Caki2 (cell line): ENCODE data around the gene WNT4. TPM values are rescaled to one million over a fixed set of nuclear protein-coding genes. Genes with fewer than 3 reads are reported as not detected.
"Not testable (repeated sequence)": the region's sequence is repeated elsewhere in the genome, so short reads cannot be mapped to it uniquely, and the experiment has no call there.

ENCODE experiments used
- DNase-seq: peaks from one replicate; pipeline ENCODE4 v3.0.0-alpha.2; 2015; ENCODE audit warnings: low read depth
- in situ Hi-C: cut with HindIII; loops from 2 replicates; pipeline ENCODE4 v1.10.0; 2016; ENCODE audit warnings: low sequenced_read_pairs, low pct_unique_long_range_greater_than_20kb, mixed read lengths
- total RNA-seq: library from RNA; depleted of rRNA; stranded (reverse); fragments of >200 nt; shearing (Covaris generic); gene quantifications from 2 replicates; pipeline ENCODE4 v1.2.3, GENCODE V29; 2014; ENCODE audit warnings: low replicate concordance; rRNA removed

WNT4 gene
- total RNA-seq, 1 experiment from 2014 or later, result 0.20 TPM

DNA sequence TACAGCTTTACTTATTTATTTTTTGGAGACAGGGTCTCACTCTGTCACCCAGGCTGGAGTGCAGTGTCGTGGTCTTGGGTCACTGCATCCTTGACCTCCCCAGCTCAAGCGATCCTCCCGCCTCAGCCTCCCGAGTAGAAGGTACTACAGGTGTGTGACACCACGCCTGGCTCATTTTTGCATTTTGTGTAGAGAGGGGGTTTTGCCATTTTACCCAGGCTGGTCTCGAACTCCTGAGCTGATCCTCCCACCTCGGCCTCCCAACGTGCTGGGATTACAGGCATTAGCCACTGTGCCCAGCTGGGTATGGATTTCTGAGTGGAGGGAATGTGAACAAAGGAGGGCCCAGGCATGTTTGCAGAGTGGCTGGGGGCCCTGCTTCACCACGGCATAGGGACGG lies 44.1 kb downstream of the WNT4 start:
- DNase-seq, result no peak
- in situ Hi-C loops, result no loop called here

DNA sequence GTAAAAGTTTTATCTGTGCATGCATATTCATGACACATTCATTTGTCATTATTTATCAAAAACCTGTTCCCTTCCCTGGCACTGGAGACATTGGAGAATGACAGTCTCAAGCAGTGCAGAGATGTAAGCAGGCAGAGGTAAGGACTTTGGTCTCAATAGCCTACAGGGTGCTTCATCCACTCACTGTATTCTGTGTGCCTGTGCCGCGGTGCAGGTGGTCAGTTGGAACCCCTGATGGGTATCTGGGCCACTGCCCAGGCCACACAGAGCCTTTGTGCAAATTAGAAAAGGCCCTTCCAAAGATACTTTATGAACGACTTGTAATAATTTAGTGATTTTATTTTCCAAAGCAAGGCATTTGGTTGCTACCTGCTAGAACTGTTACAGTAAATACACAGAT lies 46.4 kb downstream of the WNT4 start:
- DNase-seq, result no peak
- in situ Hi-C loops, result no loop called here

DNA sequence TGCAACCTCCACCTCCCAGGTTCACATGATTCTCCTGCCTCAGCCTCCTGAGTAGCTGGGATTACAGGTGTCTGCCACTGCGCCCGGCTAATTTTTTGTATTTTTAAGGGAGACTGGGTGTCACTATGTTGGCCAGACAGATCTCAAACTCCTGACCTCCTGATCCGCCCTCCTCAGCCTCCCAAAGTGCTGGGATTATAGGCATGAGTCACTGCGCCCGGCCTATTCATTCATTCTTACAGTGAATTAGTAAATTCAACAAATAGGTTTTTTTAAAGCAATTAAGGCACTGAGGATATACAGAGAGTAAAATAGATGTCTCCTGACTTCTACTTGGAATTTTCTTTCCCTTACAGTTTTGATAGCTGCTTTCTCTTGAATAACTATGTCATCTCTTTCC lies 46.9 kb downstream of the WNT4 start:
- in situ Hi-C loops, result no loop called here
- no peak for DNase-seq

DNA sequence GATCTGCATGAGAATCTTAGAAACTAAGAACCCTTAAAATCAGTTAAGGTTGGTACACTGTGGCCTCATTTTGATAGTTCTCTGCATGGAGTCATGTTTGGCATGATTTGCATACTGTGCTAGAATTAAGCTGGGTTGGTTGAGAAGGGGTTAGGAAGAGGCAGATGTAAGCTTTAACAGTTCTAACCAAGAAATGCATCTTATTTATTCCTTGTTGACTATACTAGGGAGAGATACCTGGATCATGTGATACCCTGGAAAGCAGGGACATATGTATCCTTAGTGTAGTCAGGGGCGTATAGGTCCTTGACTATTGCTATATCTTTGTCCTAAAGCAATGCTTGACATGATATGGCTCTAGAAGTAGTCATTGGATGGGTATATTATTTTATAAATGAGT lies 49.4 kb downstream of the WNT4 start:
- in situ Hi-C loops, result loop anchor here (5.0 kb wide), 1 partner anchor 41 kb away; the partner anchor contains the start of gene CDC42
- no peak for DNase-seq

DNA sequence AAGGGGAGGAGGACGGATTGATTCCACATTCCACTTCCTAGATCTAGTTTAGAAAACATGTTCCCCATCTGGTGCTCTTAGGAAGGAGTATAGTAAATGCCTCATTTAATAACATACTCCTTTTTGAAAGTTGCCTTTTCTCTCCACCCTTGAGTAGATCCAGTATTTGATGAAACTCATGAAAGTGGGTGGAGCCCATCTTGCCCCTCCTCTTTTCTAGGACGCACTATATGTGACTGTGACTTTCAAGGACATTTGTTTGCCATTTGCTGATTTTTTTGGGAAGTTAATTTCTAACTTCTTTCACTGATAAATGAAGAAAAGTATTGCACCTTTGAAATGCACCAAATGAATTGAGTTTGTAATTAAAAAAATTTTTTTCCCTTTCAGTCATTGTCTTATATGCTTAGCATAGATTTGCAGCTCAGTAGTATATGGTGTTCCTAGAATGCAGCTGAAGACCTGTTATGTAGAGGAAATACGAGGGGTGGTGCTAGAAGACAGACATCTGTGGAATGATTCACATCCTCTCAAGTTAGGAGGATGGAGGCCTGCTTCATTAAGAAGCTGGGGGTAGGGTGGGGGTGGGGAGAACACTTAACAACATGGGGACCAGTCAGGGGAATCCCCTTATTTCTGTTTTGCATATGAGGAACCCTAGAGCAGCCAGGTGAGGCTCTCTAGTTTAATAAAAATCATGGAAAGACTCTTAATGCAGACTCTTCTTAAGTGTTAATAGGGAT lies 50.7 kb downstream of the WNT4 start:
- in situ Hi-C loops, result loop anchor here (5.0 kb wide), 1 partner anchor 40 kb away; the partner anchor contains the start of gene CDC42
- not testable (repeated sequence) for DNase-seq

DNA sequence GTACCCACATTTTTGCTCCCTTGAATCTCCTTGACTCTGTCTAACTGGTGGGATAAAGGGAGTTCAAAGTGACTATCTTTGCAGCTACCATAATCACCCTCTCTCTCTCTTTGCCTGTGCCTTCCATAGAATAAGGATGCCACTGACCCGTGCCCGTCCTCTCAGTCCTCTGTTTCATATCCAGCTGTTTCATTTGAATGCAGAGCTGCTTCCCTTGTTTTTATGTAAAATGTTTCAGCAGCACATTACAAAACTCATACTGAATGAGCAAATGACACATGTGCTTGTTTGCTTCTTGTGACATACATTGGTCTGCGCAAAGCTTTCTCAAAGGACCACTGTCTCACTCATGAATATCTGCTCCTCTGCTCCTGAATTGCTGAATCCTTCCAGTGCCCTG lies 52.0 kb downstream of the WNT4 start:
- no peak for DNase-seq
- in situ Hi-C loops, result loop anchor here (5.0 kb wide), 1 partner anchor 39 kb away; the partner anchor contains the start of gene CDC42

DNA sequence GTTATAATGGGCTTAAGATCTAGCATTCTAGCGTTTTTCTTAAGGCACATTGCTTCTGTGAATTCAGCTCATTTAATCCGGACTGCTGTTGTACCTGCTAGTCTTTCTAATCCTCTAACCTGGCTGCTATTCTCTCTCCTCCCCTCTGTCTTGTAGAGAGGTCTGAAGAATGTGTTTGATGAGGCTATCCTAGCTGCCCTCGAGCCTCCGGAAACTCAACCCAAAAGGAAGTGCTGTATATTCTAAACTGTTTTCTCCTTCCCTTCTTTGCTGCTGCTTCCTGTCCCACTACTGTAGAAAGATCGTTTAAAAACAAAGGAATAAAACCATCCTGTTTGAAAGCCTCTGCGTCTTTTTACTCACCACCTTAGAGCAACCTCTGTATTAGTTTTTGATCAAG lies 53.1 kb downstream of the WNT4 start:
- DNase-seq, result no peak
- in situ Hi-C loops, result loop anchor here (5.0 kb wide), 1 partner anchor 37 kb away; the partner anchor contains the start of gene CDC42

DNA sequence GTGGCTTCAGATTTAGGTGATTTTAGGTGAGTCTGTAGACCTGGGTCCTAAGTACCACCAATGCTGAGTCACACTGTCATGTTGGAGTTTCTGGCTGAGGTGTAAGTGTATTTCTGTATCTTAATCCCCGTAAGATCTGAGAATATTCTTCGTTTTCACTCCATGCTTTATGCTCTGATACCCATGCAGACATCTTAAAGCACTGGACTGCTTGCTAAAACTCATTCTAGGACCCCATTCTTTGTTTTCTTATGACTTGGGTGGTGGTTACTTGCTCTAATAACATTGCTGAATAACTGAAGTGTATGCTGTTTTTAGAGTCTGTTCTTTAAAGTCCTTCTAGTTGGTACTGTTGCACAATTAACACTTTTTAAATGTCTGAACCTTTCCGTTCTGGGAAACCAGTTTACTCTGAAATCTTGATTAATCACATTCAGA lies 53.7 kb downstream of the WNT4 start:
- in situ Hi-C loops, result no loop called here
- no peak for DNase-seq

DNA sequence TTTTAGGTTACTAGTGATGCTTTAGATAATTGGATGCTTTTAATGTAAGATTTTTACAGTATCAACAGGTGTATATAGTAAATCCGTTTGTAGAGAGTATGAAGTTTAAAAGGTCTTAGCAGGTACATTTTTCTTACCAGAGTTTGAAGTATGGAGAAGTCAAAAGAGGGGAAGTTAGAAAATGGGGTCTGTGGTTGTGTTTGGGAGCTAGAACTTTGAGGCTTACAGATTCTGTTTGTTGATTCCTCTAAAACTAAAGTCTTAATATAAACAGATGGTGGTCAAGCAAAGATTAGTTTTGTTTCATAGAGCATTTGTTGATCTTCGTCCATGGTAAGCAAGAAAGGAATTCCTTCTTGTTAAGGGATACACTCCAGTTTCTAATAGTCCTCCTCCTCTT lies 54.6 kb downstream of the WNT4 start:
- in situ Hi-C loops, result no loop called here
- DNase-seq, result no peak

DNA sequence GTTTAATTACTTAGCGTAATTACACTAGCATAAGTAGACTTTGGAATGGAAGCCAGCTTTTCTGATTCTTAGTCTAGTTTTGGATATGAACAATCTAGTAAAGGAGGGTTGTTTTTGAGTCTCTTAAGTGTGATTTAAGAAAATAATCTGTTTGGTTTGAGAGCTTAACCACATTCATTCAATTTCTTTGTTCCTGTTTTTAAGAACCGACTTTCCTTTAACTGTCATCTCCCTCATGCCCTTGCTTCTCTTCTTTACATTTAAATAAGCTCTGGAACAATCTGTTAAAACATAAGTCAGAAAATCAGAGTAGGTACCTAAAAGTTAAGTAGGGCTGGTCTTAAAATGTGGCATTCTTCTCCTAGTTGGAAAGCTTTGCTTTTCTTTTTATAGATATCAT lies 62.7 kb downstream of the WNT4 start:
- in situ Hi-C loops, result no loop called here
- DNase-seq, result no peak

DNA sequence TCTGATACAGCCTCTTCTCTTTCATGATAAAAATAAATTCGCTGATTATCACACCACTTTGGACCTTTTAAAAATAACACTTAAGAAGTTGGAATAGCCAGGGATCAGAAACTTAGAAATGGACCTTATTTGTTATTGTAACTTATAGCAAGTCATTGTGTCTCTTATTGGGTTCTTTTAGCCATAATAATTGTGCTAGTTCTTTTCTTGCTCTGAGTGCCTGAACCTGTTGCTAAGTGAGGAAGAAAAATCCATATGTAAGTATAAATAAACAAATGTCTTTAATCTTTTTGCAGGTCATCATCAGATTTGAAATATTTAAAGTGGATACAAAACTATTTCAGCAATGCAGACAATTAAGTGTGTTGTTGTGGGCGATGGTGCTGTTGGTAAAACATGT lies 64.8 kb downstream of the WNT4 start:
- DNase-seq, result no peak
- in situ Hi-C loops, result no loop called here

DNA sequence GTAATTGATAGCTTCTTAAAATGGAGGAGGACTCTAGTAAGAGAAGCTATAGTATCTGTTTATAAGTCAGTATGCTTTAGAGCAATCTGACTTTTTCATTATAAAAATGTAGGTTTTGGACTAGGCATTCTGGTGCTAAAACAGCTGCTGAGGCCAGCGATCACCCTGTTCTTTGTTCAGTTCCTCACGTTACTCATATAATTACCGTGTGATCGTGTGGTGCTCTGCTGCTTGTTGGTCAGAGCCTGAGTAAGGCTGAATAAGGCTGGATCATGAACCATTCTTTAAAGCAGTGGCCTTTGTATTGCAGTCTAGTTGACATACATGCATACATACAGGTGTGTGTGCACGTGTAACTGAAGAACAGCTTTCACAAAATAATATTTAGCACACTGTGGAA lies 65.2 kb downstream of the WNT4 start:
- DNase-seq, result no peak
- in situ Hi-C loops, result no loop called here

DNA sequence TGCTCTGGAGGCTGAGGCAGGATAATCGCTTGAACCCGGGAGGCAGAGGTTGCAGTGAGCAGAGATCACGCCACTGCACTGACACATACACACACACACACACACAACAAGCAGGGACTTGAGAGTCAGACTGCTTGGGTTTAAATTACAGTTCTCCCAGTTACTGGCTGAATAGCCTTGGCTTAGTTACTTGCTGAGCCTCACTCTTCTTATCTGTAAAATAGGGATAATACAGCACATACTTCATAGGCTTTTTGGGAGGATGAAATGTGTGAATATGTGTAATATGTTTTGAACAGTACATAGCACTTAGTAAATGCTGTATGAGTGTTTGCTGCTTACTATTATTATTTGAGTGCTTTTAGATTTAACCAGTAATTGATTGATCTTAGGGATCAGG lies 66.6 kb downstream of the WNT4 start:
- in situ Hi-C loops, result no loop called here
- no peak for DNase-seq

DNA sequence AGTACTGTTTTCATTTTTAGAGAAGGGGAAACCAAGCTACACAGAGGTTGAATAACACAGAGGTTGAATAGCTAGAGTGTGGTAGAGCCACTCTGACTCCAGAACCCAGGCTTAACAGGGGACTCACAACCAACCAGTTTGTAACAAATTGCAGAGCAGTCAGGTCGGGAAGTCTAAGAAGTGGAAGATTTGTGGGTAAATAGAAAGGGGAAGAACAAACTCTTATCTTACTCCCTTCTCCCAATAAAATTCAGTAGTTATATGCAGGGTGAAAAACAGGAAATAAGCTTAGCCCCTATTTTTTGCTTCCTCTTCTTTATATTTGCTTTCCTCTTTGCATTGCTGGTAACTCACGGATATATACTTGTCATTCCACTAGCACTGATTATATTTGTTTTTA lies 67.2 kb downstream of the WNT4 start:
- DNase-seq, result no peak
- in situ Hi-C loops, result no loop called here

DNA sequence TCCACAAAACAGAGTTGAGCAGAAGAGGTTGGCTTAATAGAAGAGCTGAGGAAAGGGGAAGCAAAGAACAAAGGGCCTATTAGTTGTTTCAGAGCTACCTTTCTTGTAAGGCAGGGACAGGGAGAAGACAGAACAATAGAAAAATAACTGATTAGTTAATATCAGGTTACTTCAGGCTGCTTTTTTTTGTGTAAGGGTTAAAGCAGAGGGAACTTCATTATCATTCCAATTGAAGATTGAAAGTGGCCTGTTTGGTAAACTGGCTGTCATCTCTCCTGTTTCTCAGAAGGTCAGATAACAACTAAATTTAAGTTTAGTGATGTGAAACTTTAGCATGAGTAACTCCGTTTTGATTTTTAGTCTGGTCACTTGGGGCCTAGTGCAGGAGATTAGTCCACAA lies 68.1 kb downstream of the WNT4 start:
- DNase-seq, result no peak
- in situ Hi-C loops, result no loop called here

DNA sequence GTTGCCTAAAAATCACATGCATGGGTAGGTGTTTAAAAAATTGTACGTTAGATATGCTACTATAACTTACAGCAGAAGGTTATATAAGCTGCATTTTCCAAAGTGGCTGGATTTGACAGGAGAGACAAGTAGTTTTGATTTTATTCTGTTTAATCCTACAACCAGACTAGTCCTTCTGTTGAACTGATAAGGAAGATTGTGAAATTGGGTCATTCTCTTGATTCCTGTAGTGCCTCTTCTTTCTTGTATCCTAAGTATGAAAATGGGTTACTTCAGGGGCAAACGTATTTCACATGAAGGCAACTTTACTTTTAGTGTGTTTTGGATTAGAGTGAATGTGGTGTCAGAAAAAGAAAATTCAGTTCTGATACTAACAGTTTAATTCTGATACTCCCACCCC lies 71.4 kb downstream of the WNT4 start:
- in situ Hi-C loops, result no loop called here
- DNase-seq, result no peak

Other genes with a start within 250 kb of the WNT4 start
- gene HSPG2, start 205.8 kb downstream of the WNT4 start, total RNA-seq, result 80.2 and 93.0 TPM in 2 replicates
- not detected in 2 replicates for gene CELA3B, start 166.1 kb downstream of the WNT4 start, total RNA-seq
- not detected in 2 replicates for gene CELA3A, start 141.4 kb downstream of the WNT4 start, total RNA-seq
- 318 and 331 TPM in 2 replicates for gene CDC42, start 90.4 kb downstream of the WNT4 start, total RNA-seq